ENCODE data around the gene TCERG1.

The TCERG1 gene

DNA sequence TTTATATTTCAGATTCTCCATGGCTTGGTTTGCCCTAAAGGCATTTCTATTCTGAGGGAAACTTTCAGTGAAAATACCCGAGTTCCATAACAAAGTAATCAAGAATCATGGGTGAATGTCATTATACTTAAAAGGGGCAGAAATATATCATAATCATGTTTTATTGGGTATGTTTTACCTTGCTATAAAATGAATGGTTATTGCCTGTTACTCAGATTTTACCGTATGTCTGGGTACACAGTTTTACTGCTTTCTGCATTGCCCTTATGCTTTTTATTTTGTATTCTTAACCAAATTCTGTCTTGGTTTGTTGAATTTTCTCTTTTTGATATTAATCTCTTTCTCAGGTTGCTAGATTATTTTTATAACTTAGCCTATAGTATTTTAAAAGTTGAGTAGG is 66.3 kb downstream of the TCERG1 start:
- TF ChIP-seq CTCF (IDR thresholded peaks at IDR 0.05; ENCODE audit: insufficient read depth, low read depth, low read length, missing control alignments): no peak
- no peak overlapping the region for H3K4me3 ChIP-seq (ENCODE audit: low read depth, low read length)
- DNase-seq (ENCODE audit: low read depth): no peak

- no peak for TF ChIP-seq CTCF (IDR thresholded peaks at IDR 0.05; ENCODE audit: insufficient read depth, low read depth, low read length, missing control alignments)
- no peak for DNase-seq (ENCODE audit: low read depth)
- no peak overlapping the region for H3K4me3 ChIP-seq (ENCODE audit: low read depth, low read length)
These were observed 67.4 kb downstream of the TCERG1 start for GRCh38 chr5:146514575-146514974.

- no peak overlapping the region for H3K4me3 ChIP-seq (ENCODE audit: low read depth, low read length)
- TF ChIP-seq CTCF (IDR thresholded peaks at IDR 0.05; ENCODE audit: insufficient read depth, low read depth, low read length, missing control alignments): no peak
- DNase-seq (ENCODE audit: low read depth): no peak
These were observed 68.5 kb downstream of the TCERG1 start for GRCh38 chr5:146515473-146516150.

GRCh38 chr5:146516151-146516475 is 69.0 kb downstream of the TCERG1 start, which contains the start of gene GPR151:
Gene GPR151 (minus strand): TSS chr5:146516190. CDS start chr5:146516113, 77 bp downstream.
- TF ChIP-seq CTCF (IDR thresholded peaks at IDR 0.05; ENCODE audit: insufficient read depth, low read depth, low read length, missing control alignments): no peak
- no peak within 1 kb of the TSS for H3K4me3 ChIP-seq (ENCODE audit: low read depth, low read length)
- no peak for DNase-seq (ENCODE audit: low read depth)

DNA sequence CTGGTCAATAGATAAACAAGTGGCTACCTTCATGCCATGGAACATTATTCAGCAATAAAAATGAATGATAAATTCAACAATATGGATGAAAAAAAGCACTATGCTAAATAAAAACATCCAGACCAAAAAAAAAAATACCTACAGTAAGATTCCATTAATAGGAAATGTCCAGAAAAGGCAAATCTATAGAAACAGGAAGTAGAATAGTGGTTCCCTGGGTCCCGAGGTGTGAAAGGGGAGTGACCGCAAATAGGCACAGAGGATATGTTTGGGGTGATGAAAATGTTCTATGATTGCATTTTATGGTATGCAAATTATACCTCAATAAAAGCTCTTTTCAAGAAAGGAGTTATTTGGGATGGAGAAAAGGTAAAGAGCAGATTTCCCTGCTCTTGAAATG is 72.4 kb downstream of the TCERG1 start:
- no peak for TF ChIP-seq CTCF (IDR thresholded peaks at IDR 0.05; ENCODE audit: insufficient read depth, low read depth, low read length, missing control alignments)
- no peak overlapping the region for H3K4me3 ChIP-seq (ENCODE audit: low read depth, low read length)
- DNase-seq (ENCODE audit: low read depth): no peak

- no peak overlapping the region for H3K4me3 ChIP-seq (ENCODE audit: low read depth, low read length)
- DNase-seq (ENCODE audit: low read depth): no peak
- no peak for TF ChIP-seq CTCF (IDR thresholded peaks at IDR 0.05; ENCODE audit: insufficient read depth, low read depth, low read length, missing control alignments)
These were observed 73.6 kb downstream of the TCERG1 start for GRCh38 chr5:146520731-146521130.

Data from GM12865 (cell line).